Measurements from ENCODE around the gene STAT5B.

Gene STAT5B

DNA sequence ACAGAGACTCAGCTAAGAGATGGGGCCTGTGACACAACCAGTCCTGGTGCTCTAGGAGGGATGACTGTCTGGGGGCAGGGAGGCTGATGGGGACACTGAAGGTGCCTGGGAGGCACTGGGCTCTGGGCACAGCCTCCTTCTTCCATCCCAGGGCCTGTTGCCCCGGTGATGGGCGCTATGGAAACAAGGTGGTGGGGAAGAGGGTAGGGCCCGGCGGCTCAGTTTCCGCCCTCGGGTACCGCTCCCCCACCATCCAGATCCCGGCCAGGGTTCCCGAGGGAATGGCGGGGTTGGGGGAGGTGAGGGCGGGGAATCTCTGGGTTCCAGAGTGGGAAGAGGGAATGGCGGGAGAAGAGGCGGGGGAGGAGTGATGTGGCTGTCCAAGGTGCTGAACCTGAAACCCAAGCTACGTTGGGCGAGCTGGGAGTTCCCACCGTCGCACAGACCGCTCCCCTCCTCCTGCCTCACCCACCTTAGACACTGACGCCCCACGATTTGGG, 96.2 kb downstream of the STAT5B start:
- ChIA-PET CTCF (interaction anchor here (0.8 to 3.0 kb wide), 9 partner anchors 10 to 347 kb away, joined by 3 to 15 read pairs (median 5); partner anchors contain the start of gene GHDC), POLR2A (interaction anchor here (1.0 kb wide), 1 partner anchor 24 kb away, joined by 4 read pairs; the partner anchor contains the start of gene RAB5C)
- no peak overlapping the region for H3K4me3 ChIP-seq (ENCODE audit: low read depth, low read length)
- DNase-seq (ENCODE audit: low read depth, low spot score) = no peak
- TF ChIP-seq, protein P1, sequence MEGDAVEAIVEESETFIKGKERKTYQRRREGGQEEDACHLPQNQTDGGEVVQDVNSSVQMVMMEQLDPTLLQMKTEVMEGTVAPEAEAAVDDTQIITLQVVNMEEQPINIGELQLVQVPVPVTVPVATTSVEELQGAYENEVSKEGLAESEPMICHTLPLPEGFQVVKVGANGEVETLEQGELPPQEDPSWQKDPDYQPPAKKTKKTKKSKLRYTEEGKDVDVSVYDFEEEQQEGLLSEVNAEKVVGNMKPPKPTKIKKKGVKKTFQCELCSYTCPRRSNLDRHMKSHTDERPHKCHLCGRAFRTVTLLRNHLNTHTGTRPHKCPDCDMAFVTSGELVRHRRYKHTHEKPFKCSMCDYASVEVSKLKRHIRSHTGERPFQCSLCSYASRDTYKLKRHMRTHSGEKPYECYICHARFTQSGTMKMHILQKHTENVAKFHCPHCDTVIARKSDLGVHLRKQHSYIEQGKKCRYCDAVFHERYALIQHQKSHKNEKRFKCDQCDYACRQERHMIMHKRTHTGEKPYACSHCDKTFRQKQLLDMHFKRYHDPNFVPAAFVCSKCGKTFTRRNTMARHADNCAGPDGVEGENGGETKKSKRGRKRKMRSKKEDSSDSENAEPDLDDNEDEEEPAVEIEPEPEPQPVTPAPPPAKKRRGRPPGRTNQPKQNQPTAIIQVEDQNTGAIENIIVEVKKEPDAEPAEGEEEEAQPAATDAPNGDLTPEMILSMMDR (IDR thresholded peaks at IDR 0.05; ENCODE audit: insufficient read depth, low read length, missing control alignments) = no peak

DNA sequence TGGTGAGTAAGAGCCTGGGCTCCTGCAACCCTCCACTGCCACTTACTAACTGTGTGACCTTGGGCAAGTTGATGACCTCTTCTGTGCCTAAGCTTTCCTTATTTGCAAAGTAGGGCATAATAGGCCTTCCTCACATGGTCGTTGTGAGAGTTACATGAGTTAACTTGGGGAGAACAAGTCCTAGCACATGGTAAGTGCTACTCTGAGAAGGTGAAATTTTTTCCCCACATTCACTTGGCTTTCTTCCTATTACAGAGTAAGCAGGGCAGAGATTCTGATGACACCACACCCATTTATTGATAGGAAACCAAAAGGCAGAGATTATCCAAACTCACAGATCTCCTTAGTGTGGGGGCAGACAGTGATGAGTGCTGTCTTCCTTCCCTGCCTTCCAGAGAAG, 96.9 kb downstream of the STAT5B start:
- CTCF ChIA-PET = interaction anchor here (1.3 to 3.0 kb wide), 3 partner anchors 8 to 16 kb away, joined by 3 to 15 read pairs (median 5); partner anchors contain the start of gene GHDC
- POLR2A ChIA-PET = interaction anchor here (1.0 kb wide), 1 partner anchor 24 kb away, joined by 4 read pairs; the partner anchor contains the start of gene RAB5C
- DNase-seq (ENCODE audit: low read depth, low spot score) = no peak
- no peak overlapping the region for H3K4me3 ChIP-seq (ENCODE audit: low read depth, low read length)
- TF ChIP-seq, protein P1 (IDR thresholded peaks at IDR 0.05; ENCODE audit: insufficient read depth, low read length, missing control alignments) = no peak

DNA sequence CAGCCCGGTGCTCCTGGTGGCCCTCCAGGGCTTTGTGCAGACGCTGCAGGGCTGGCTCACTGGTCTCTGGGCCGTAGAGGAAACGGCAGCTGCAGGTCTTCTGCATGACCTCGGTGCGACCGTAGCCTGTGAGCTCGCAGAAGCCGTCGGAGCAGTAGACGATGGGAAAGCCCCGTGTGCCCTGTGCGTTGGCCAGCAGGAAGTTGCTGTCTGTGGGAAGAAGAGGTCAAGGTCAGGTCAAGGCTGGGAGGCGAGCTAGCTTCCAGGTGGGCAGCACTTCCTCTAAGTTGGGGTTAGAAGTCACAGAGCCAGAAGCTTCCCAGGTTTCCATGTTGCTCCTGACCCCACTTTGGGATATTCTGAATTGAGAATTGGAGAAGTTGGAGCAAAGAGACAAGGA, 97.4 kb downstream of the STAT5B start:
- TF ChIP-seq, protein P1 (IDR thresholded peaks at IDR 0.05; ENCODE audit: insufficient read depth, low read length, missing control alignments) = no peak
- CTCF ChIA-PET = interaction anchor here (1.3 to 1.5 kb wide), 2 partner anchors 9 to 16 kb away, joined by 3 to 5 read pairs; no protein-coding TSS in a partner anchor
- DNase-seq (ENCODE audit: low read depth, low spot score) = no peak
- POLR2A ChIA-PET = no interaction called here
- no peak overlapping the region for H3K4me3 ChIP-seq (ENCODE audit: low read depth, low read length)

DNA sequence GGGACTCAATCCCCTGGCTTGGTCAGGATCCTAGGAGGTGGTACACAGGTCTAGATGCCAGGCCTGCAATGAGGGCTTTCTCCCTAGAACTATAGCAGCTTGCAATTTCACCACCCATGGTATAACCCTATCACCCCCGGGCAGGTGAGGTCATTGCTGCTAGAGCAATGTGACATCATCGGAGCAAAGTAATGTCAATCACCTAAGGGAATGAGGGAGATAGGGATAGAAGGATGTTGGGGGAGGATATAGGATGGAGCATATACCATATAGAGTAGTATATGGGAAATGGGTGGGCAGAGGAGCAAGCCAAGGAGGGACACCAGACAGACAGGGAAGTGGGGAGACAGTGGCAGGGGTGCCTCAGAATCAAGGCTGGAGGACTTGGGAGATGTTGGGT, 98.5 kb downstream of the STAT5B start:
- H3K4me3 ChIP-seq (ENCODE audit: low read depth, low read length) = no peak overlapping the region
- CTCF ChIA-PET = no interaction called here
- POLR2A ChIA-PET = no interaction called here
- DNase-seq (ENCODE audit: low read depth, low spot score) = no peak
- TF ChIP-seq, protein P1 (IDR thresholded peaks at IDR 0.05; ENCODE audit: insufficient read depth, low read length, missing control alignments) = no peak

DNA sequence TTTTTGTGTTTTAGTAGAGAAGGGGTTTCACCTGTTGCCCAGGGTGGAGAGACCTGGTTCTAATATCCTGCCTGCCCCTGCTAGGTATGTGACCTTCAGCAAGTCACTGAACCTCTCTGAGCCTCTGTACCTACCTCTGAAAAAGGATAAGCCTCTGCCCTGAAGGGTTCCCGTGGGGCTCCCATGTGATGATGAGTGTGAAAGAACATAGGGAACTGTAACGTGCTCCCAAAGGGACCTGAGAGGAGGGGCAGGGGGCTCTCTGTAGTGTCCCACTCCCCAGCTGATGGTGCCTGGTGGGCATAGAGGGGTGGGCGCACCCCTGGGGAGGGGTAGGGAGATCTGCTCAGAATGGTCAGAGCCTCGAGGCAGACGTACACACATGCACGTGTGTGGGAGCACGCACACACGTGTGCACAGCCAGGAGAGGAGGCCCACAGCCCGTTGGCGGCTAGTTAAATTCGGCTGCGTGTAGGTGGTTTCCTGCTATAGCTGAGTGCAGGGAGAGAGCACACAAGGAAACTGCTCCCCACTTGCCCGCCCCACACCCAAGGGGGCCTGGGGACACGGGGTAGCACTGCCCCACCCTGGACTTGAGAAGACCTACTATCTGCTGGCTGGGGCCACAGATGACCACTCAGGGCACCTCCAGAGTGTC, 101.9 kb downstream of the STAT5B start:
- H3K4me3 ChIP-seq (ENCODE audit: low read depth, low read length) = no peak overlapping the region
- no peak for DNase-seq (ENCODE audit: low read depth, low spot score)
- TF ChIP-seq, protein P1 (IDR thresholded peaks at IDR 0.05; ENCODE audit: insufficient read depth, low read length, missing control alignments) = no peak
- POLR2A ChIA-PET = no interaction called here
- CTCF ChIA-PET = interaction anchor here (1.6 kb wide), 1 partner anchor 10 kb away, joined by 5 read pairs; no protein-coding TSS in a partner anchor

DNA sequence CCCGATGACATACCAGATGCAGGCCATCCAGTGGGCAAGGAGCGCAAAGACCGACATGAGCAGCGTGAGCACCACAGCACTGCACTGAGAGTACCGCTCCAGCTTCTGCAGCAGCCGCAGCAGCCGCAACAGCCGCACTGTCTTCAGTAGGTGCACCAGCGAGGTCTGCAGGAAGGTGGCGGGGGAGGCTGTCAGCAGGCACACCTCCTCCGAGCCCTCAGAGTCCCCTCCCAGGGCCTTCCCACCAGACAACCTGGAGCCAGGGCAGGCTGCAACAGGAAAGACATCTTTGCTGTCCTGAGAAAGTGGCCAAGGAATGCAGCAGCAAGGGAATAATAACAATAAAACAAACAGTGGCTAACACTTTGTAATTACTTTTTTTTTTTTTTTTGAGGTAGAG, 104.4 kb downstream of the STAT5B start:
- no peak for DNase-seq (ENCODE audit: low read depth, low spot score)
- ChIA-PET CTCF (interaction anchor here (1.1 kb wide), 1 partner anchor 10 kb away, joined by 5 read pairs; no protein-coding TSS in a partner anchor), POLR2A (no interaction called here)
- H3K4me3 ChIP-seq (ENCODE audit: low read depth, low read length) = no peak overlapping the region
- TF ChIP-seq, protein P1 (IDR thresholded peaks at IDR 0.05; ENCODE audit: insufficient read depth, low read length, missing control alignments) = no peak
